ENCODE measurements around the gene YY1.

Gene YY1

GRCh38 chr14:100239840-100240667, 1.1 kb downstream of the YY1 start:
- no peak for TF ChIP-seq ZFX (IDR thresholded peaks at IDR 0.05; ENCODE audit: borderline replicate concordance)
- TF ChIP-seq CTCF (IDR thresholded peaks at IDR 0.05), result peak; percentile 97
- peak overlapping the region; percentile 98 for H3K27ac ChIP-seq

- TF ChIP-seq ZFX (IDR thresholded peaks at IDR 0.05; ENCODE audit: borderline replicate concordance) (no peak), CTCF (IDR thresholded peaks at IDR 0.05) (no peak)
- peak overlapping the region; percentile 98 for H3K27ac ChIP-seq
Measured at GRCh38 chr14:100240668-100241032, 1.7 kb downstream of the YY1 start.

- TF ChIP-seq CTCF (IDR thresholded peaks at IDR 0.05) (no peak), ZFX (IDR thresholded peaks at IDR 0.05; ENCODE audit: borderline replicate concordance) (no peak)
- peak overlapping the region; percentile 98 for H3K27ac ChIP-seq
Measured at GRCh38 chr14:100241279-100241678, 2.3 kb downstream of the YY1 start.

GRCh38 chr14:100243020-100243419, 4.1 kb downstream of the YY1 start:
- H3K27ac ChIP-seq, result no peak overlapping the region
- TF ChIP-seq ZFX (IDR thresholded peaks at IDR 0.05; ENCODE audit: borderline replicate concordance) (no peak), CTCF (IDR thresholded peaks at IDR 0.05) (no peak)

- TF ChIP-seq CTCF (IDR thresholded peaks at IDR 0.05) (peak; percentile 88), ZFX (IDR thresholded peaks at IDR 0.05; ENCODE audit: borderline replicate concordance) (no peak)
- H3K27ac ChIP-seq, result peak overlapping the region; percentile 59
Measured at GRCh38 chr14:100246809-100247428, 8.0 kb downstream of the YY1 start.

GRCh38 chr14:100250732-100251465, 12.0 kb downstream of the YY1 start:
- no peak for TF ChIP-seq ZFX (IDR thresholded peaks at IDR 0.05; ENCODE audit: borderline replicate concordance)
- no peak for TF ChIP-seq CTCF (IDR thresholded peaks at IDR 0.05)
- H3K27ac ChIP-seq, result 0 out of 2 replicates have a peak overlapping the region, but pooled peaks have one; percentile 4
